ENCODE results near the gene CTNNA3.

- no peak for TF ChIP-seq POLR2AphosphoS5 (IDR thresholded peaks at IDR 0.05)
- no peak for TF ChIP-seq CTCF (IDR thresholded peaks at IDR 0.05)
- TF ChIP-seq EP300 (IDR thresholded peaks at IDR 0.05), result no peak
Measured at GRCh38 chr10:66025186-66025585, 1670.8 kb downstream of the CTNNA3 start.
